ENCODE measurements around the gene GRM1. TPM values are rescaled to one million over a fixed set of nuclear protein-coding genes. Genes with fewer than 3 reads are reported as not detected.

GRM1 gene
- total RNA-seq, 6 experiments from 2014 or later: 0.07 TPM; not detected in 5

DNA sequence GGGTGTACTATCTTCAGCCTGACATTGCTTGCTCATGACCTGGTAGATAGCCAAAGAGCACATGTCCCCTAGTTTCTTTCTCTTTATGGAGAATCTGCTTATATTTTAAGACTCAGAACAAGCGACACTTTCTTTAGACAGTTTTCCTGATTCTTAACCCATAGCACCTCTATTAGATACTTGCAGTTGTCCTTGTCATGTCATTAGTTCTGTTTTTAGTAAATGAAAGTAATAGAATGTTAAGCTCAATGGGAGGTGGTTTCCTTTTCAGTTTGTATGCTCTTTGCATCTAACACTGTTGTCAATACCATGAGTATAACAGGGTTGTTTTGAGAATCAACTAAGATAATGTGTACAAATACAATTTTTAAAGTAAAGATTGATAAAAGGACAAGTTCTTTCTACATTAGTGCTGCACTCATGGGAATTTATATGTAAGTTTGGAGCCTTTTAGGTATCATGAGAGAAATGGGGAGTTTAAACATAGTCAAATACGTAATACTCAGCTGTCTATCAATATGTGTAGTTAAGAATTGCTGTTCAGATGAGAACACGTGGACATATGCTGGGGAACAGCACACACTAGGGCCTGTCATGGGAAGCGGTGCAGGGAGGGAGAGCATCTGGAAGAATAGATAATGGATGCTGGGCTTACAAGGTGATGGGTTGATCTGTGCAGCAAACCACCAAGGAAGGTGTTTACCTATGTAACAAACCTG is 124.3 kb downstream of the GRM1 start:
- peaks cover 0 to 5% of the 10 kb centered on the region in 2 donors for H3K27me3 ChIP-seq
- H3K4me3 ChIP-seq: no peak overlapping the region
- 40% methylated on average over 4 of the region's 4 CpGs for WGBS (ENCODE audit: insufficient coverage, low coverage, low lambda C conversion rate, missing lambda C conversion rate)
- intact Hi-C loops (cut with DNase I): no loop called here
- no peak overlapping the region for H3K27ac ChIP-seq
- H3K36me3 ChIP-seq: no peaks in the 10 kb centered on the region
- DNase-seq (no peak), ATAC-seq (no peak)
- TF ChIP-seq POLR2A (IDR thresholded peaks at IDR 0.05): no peak
- TF ChIP-seq CTCF (IDR thresholded peaks at IDR 0.05): no peak
- H3K4me1 ChIP-seq: no peaks in the 10 kb centered on the region
- H3K9me3 ChIP-seq: no peaks in the 10 kb centered on the region

GRCh38 chr6:146154197-146154596 is 125.3 kb downstream of the GRM1 start:
- TF ChIP-seq CTCF (IDR thresholded peaks at IDR 0.05) (no peak), POLR2A (IDR thresholded peaks at IDR 0.05) (no peak)
- H3K4me1 ChIP-seq: no peaks in the 10 kb centered on the region

DNA sequence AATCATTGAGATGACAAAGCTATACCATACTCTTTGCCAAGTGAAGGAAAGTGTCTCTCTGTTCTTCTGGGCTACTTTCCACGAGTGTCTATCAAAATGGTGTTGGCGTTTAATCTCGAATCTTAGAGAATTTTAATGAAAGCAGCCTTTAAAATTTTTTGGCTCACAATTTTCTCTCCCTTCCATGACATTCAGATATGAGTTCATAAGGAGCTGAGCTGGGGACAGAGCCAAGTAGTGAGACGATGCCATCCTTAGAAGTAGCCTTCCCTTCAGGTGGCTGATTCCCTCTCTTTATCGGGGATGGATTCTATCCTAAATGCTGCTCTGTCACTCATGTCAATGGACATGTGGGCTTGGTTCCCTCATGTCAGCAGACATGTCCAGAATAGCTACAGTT is 132.8 kb downstream of the GRM1 start:
- DNase-seq (no peak), ATAC-seq (no peak)
- TF ChIP-seq POLR2A (IDR thresholded peaks at IDR 0.05) (no peak), CTCF (IDR thresholded peaks at IDR 0.05) (no peak)
- H3K4me3 ChIP-seq: no peak overlapping the region
- no peaks in the 10 kb centered on the region for H3K27me3 ChIP-seq
- H3K27ac ChIP-seq: no peak overlapping the region
- intact Hi-C loops (cut with DNase I): no loop called here
- 53% methylated on average over 5 of the region's 5 CpGs for WGBS (ENCODE audit: insufficient coverage, low coverage, low lambda C conversion rate, missing lambda C conversion rate)
- H3K4me1 ChIP-seq: no peaks in the 10 kb centered on the region
- no peaks in the 10 kb centered on the region for H3K9me3 ChIP-seq
- no peaks in the 10 kb centered on the region for H3K36me3 ChIP-seq

More at GRCh38 chr6:146154197-146154596, 125.3 kb downstream of the GRM1 start:
- Histone ChIP-seq H3K27me3 (no peaks in the 10 kb centered on the region), H3K4me3 (no peak overlapping the region), H3K27ac (no peak overlapping the region), H3K9me3 (no peaks in the 10 kb centered on the region), H3K36me3 (no peaks in the 10 kb centered on the region)
- 5% methylated on average over 6 of the region's 6 CpGs for WGBS (ENCODE audit: insufficient coverage, low coverage, low lambda C conversion rate, missing lambda C conversion rate)
- intact Hi-C loops (cut with DNase I): no loop called here
- DNase-seq: no peak
- ATAC-seq: no peak

DNA sequence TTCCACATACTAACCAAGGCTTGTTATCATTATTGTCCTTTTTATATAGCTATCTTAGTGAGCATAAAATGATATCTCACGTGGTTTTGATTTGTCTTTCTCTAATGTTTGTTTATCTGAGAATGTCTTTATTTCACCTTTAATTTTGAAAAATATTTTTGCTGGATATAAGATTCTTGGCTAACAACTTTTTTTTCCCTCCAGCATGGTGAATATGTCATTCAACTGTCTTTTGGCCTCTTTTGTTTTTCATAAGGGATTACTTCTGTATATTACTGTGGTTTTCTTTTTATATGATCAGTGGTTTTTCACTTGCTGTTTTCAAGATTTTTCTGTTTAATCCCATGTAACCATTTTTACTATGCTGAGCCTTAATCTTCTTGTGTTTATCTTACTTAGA is 141.0 kb downstream of the GRM1 start:
- no peak overlapping the region for H3K4me3 ChIP-seq
- intact Hi-C loops (cut with DNase I): no loop called here
- no peaks in the 10 kb centered on the region for H3K36me3 ChIP-seq
- H3K27me3 ChIP-seq: no peaks in the 10 kb centered on the region
- no peak for TF ChIP-seq POLR2A (IDR thresholded peaks at IDR 0.05)
- TF ChIP-seq CTCF (IDR thresholded peaks at IDR 0.05): no peak
- 63% methylated on average over 1 of the region's 1 CpG for WGBS (ENCODE audit: insufficient coverage, low coverage, low lambda C conversion rate, missing lambda C conversion rate)
- no peak for ATAC-seq
- H3K4me1 ChIP-seq: no peaks in the 10 kb centered on the region
- DNase-seq: no peak
- H3K9me3 ChIP-seq: no peaks in the 10 kb centered on the region
- H3K27ac ChIP-seq: no peak overlapping the region
